HG03520 (cell line): ENCODE data around the gene FTO.

Experiments used
- ATAC-seq: cut with Tn5 transposase; IDR thresholded peaks from one replicate; pipeline ENCODE4 v1.9.1; 2021; ENCODE audit warnings: mild to moderate bottlenecking, moderate library complexity; ENCODE audit not compliant: unreplicated experiment

FTO gene

GRCh38 chr16:54102888-54103866, 399.2 kb downstream of the FTO start:
- ATAC-seq = no peak

DNA sequence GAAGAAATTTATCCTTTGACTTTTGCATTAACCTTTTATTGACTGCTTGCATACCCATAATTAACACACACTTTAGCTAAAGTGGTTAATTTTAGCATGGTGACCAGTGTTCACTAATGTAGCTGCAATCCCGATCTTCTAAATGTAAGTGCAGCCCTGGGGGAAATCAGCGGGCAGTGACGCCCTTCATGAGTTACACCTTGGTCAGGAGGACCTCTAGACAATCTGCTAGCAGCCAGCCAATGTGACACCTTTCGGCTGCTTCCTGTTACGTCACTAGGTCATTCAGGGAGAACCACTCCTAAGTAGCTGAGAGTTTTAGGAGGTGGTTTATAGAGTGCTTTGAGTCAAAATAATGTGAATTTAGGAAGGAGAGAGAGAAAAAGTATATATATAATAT, 402.1 kb downstream of the FTO start:
- ATAC-seq = no peak

DNA sequence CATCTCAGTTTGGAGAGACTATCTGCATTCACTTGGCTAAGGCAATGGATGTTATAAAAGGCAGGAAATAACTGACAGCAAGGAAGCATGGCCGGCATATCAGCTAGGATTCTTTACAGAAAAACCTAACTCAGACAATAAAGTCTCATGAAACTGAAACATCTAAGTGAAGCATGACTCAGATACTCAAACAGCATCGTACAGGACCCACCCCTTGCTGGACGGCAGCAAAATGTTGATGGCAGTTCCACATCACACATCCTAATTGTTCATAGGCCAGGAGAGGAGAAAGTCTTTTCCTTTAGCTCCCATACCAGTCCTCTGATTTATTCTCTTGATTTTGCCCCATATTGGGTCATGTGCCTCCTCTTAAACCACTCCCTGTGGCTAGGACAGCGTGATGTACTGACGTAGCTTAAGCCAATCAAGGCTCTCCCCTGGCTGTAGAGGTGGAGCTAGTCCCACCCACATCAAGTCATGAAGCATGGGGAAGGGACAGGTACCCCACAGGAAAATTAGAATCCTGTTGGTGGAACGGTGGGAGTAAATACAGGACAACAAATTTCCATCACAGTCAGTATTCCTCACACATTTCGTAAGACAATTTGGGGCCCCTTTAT, 403.7 kb downstream of the FTO start:
- no peak for ATAC-seq

GRCh38 chr16:54110016-54110981, 406.3 kb downstream of the FTO start:
- no peak for ATAC-seq

- no peak for ATAC-seq
These were observed 408.7 kb downstream of the FTO start for GRCh38 chr16:54112451-54113206.

DNA sequence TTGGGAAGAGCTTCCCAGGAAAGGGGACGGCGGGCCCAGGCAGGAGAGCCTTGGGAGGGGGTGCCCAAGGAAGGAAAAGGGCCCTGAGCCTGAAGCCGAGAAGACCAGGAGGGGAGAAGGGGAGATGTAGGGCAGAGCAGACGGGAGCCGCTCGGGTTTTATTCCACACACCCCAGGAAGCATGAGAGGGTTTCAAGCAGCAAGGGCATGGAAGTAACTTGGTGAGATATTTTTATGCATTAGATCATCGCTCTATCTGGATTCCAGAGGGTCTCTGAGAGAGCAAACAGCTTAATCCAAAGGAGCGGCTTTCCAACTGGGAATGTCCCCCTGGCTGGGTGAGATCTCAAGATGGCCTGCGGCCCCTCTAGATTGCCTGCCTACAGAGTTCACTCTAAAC, 411.6 kb downstream of the FTO start:
- ATAC-seq = no peak

GRCh38 chr16:54116124-54116655, 412.2 kb downstream of the FTO start:
- ATAC-seq = no peak

- ATAC-seq = no peak
These were observed 414.9 kb downstream of the FTO start for GRCh38 chr16:54118846-54119245.

GRCh38 chr16:54120846-54121480, 417.0 kb downstream of the FTO start:
- ATAC-seq = no peak

GRCh38 chr16:54121539-54122295, 417.8 kb downstream of the FTO start:
- no peak for ATAC-seq

DNA sequence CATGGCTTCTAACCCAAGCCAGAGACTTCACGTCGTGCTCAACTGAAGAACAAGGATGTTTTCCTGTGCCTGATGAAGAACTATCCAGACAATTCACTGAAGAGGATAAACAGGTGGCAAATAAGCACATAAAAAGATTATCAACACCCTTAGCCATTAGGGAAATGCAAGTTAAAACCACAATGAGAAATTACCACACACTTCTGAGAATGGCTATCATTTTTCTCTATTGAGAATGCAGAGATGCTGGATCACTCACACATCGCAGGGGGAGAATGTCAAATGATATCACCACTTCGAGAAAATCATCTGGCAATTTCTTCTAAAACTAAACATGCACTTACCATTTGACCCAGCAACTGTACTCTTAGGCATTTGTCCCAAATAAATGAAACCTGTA, 419.8 kb downstream of the FTO start:
- ATAC-seq = no peak

- no peak for ATAC-seq
These were observed 422.0 kb downstream of the FTO start for GRCh38 chr16:54125751-54126655.

GRCh38 chr16:54126907-54127306, 423.0 kb downstream of the FTO start:
- ATAC-seq = no peak

- no peak for ATAC-seq
These were observed 424.8 kb downstream of the FTO start for GRCh38 chr16:54128629-54129234.

GRCh38 chr16:54129810-54130209, 425.9 kb downstream of the FTO start:
- ATAC-seq = no peak

- ATAC-seq = no peak
These were observed 431.7 kb downstream of the FTO start for GRCh38 chr16:54135361-54136275.
